Measurements from ENCODE around the gene SPPL2C. TPM values are rescaled to one million over a fixed set of nuclear protein-coding genes. Genes with fewer than 3 reads are reported as not detected.

Gene SPPL2C
- total RNA-seq, 1 experiment from 2014 or later = not detected

GRCh38 chr17:45851022-45851421 is 6.3 kb downstream of the SPPL2C start:
- no peak overlapping the region for H3K27ac ChIP-seq (ENCODE audit: low read depth, low read length, poor library complexity, severe bottlenecking)
- no peaks in the 10 kb centered on the region for H3K9me3 ChIP-seq (ENCODE audit: low read depth, low read length, poor library complexity, severe bottlenecking)
- intact Hi-C loops (cut with micrococcal nuclease; ENCODE audit: unreplicated experiment) = no loop called here
- DNase-seq (ENCODE audit: low spot score) = no peak
- no peaks in the 10 kb centered on the region for H3K36me3 ChIP-seq (ENCODE audit: insufficient read depth, low read length, poor library complexity, severe bottlenecking)
- TF ChIP-seq, protein P1, sequence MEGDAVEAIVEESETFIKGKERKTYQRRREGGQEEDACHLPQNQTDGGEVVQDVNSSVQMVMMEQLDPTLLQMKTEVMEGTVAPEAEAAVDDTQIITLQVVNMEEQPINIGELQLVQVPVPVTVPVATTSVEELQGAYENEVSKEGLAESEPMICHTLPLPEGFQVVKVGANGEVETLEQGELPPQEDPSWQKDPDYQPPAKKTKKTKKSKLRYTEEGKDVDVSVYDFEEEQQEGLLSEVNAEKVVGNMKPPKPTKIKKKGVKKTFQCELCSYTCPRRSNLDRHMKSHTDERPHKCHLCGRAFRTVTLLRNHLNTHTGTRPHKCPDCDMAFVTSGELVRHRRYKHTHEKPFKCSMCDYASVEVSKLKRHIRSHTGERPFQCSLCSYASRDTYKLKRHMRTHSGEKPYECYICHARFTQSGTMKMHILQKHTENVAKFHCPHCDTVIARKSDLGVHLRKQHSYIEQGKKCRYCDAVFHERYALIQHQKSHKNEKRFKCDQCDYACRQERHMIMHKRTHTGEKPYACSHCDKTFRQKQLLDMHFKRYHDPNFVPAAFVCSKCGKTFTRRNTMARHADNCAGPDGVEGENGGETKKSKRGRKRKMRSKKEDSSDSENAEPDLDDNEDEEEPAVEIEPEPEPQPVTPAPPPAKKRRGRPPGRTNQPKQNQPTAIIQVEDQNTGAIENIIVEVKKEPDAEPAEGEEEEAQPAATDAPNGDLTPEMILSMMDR (conservative IDR thresholded peaks at IDR 0.05; ENCODE audit: low read depth, low read length) = no peak
- TF ChIP-seq EZH2 (IDR thresholded peaks at IDR 0.05; ENCODE audit: borderline replicate concordance, low read depth, low read length, poor library complexity, severe bottlenecking) = no peak
- CTCF ChIA-PET = interaction anchor here (0.8 kb wide), 1 partner anchor 211 kb away, joined by 3 read pairs; no protein-coding TSS in a partner anchor
- no peaks in the 10 kb centered on the region for H3K27me3 ChIP-seq (replicated peaks; ENCODE audit: insufficient read depth, low read depth, low read length, poor library complexity)
- BruUV-seq (replicated peaks) = no TSS peak
- POLR2A ChIA-PET (ENCODE audit: low non-redundant PET) = no interaction called here
- H3K4me3 ChIP-seq (ENCODE audit: low read depth, low read length, poor library complexity, severe bottlenecking) = no peak overlapping the region
- H3K4me1 ChIP-seq (ENCODE audit: insufficient read depth, low read length, poor library complexity, severe bottlenecking) = no peaks in the 10 kb centered on the region

GRCh38 chr17:45851464-45851863 is 6.8 kb downstream of the SPPL2C start:
- intact Hi-C loops (cut with micrococcal nuclease; ENCODE audit: unreplicated experiment) = no loop called here
- no peaks in the 10 kb centered on the region for H3K27me3 ChIP-seq (replicated peaks; ENCODE audit: insufficient read depth, low read depth, low read length, poor library complexity)
- no peak for DNase-seq (ENCODE audit: low spot score)
- H3K36me3 ChIP-seq (ENCODE audit: insufficient read depth, low read length, poor library complexity, severe bottlenecking) = no peaks in the 10 kb centered on the region
- no peak overlapping the region for H3K4me3 ChIP-seq (ENCODE audit: low read depth, low read length, poor library complexity, severe bottlenecking)
- H3K27ac ChIP-seq (ENCODE audit: low read depth, low read length, poor library complexity, severe bottlenecking) = no peak overlapping the region
- ChIA-PET POLR2A (ENCODE audit: low non-redundant PET) (no interaction called here), CTCF (interaction anchor here (0.8 to 1.5 kb wide), 2 partner anchors 211 to 435 kb away, joined by 3 read pairs; no protein-coding TSS in a partner anchor)
- BruUV-seq (replicated peaks) = no TSS peak
- H3K4me1 ChIP-seq (ENCODE audit: insufficient read depth, low read length, poor library complexity, severe bottlenecking) = no peaks in the 10 kb centered on the region
- no peaks in the 10 kb centered on the region for H3K9me3 ChIP-seq (ENCODE audit: low read depth, low read length, poor library complexity, severe bottlenecking)
- TF ChIP-seq EZH2 (IDR thresholded peaks at IDR 0.05; ENCODE audit: borderline replicate concordance, low read depth, low read length, poor library complexity, severe bottlenecking) = no peak
- TF ChIP-seq, protein P1 (conservative IDR thresholded peaks at IDR 0.05; ENCODE audit: low read depth, low read length) = no peak

DNA sequence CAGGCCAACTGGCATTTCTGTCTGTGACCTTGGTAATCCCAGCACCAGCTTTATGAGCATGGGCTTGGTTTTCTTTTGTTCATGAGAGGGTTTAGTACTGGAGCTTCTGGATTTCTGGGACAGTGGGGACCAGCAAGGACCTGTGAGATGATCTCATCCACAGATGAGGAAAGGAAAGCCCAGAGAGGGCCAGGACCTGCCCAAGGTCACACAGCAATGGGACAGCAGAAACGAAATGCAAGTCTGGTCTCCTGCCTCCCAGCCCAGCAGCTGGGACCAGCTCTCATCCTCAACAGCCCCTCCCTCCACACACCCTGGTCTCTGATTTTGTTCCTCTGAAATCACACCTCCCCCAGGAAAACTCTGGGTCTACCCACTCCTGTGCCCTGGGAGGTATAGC is 7.2 kb downstream of the SPPL2C start:
- ChIA-PET POLR2A (ENCODE audit: low non-redundant PET) (no interaction called here), CTCF (interaction anchor here (0.8 to 1.5 kb wide), 2 partner anchors 212 to 435 kb away, joined by 3 read pairs; no protein-coding TSS in a partner anchor)
- no peak overlapping the region for H3K4me3 ChIP-seq (ENCODE audit: low read depth, low read length, poor library complexity, severe bottlenecking)
- no peaks in the 10 kb centered on the region for H3K27me3 ChIP-seq (replicated peaks; ENCODE audit: insufficient read depth, low read depth, low read length, poor library complexity)
- intact Hi-C loops (cut with micrococcal nuclease; ENCODE audit: unreplicated experiment) = no loop called here
- no peaks in the 10 kb centered on the region for H3K4me1 ChIP-seq (ENCODE audit: insufficient read depth, low read length, poor library complexity, severe bottlenecking)
- DNase-seq (ENCODE audit: low spot score) = no peak
- no peaks in the 10 kb centered on the region for H3K9me3 ChIP-seq (ENCODE audit: low read depth, low read length, poor library complexity, severe bottlenecking)
- H3K27ac ChIP-seq (ENCODE audit: low read depth, low read length, poor library complexity, severe bottlenecking) = no peak overlapping the region
- TF ChIP-seq EZH2 (IDR thresholded peaks at IDR 0.05; ENCODE audit: borderline replicate concordance, low read depth, low read length, poor library complexity, severe bottlenecking) = no peak
- TF ChIP-seq, protein P1 (conservative IDR thresholded peaks at IDR 0.05; ENCODE audit: low read depth, low read length) = no peak
- BruUV-seq (replicated peaks) = no TSS peak
- H3K36me3 ChIP-seq (ENCODE audit: insufficient read depth, low read length, poor library complexity, severe bottlenecking) = no peaks in the 10 kb centered on the region
